Stimulated activated naive CD8-positive, alpha-beta T cell treated with anti-CD3 and anti-CD28 coated beads, Interleukin-15, Interleukin-2, amounts not matched to agents 100 ng/mL and 50 ng/mL, for 24 hours (primary cell): ENCODE measurements around the gene ERMP1.

Experiments used
- H3K27ac Mint-ChIP-seq: one replicate; pipeline ENCODE4 v1.8.0; 2021; ENCODE audit warnings: mild to moderate bottlenecking, mixed read lengths
- H3K27me3 Mint-ChIP-seq: one replicate; pipeline ENCODE4 v1.8.0; 2021; ENCODE audit warnings: mixed read lengths
- H3K36me3 Mint-ChIP-seq: one replicate; pipeline ENCODE4 v1.8.0; 2021; ENCODE audit warnings: low read depth, mixed read lengths
- H3K4me1 Mint-ChIP-seq: one replicate; pipeline ENCODE4 v1.8.0; 2021; ENCODE audit warnings: low read depth, mixed read lengths
- H3K4me3 Mint-ChIP-seq: one replicate; pipeline ENCODE4 v1.8.0; 2021; ENCODE audit warnings: mild to moderate bottlenecking, mixed read lengths
- H3K9me3 Mint-ChIP-seq: one replicate; pipeline ENCODE4 v1.8.0; 2021; ENCODE audit warnings: mixed read lengths

The ERMP1 gene

DNA sequence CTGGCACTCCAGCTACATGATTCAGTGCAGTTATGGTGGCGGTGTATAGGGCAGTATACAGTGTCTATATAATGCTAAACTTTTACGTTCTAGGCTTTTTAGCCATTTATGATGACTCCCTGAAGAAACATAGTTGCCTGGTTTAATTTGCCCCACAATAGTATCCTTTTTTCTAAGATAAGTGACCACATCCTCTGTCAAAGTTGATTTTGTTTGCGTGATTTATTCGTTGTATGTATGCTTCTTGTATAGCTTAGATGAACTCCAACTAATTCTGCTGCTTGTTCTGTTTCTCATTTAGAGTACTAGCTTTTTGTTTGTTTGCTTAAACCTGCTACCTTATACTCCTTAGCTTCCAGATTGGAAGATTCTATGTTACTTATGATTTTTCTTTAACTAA, 83.6 kb downstream of the ERMP1 start:
- H3K9me3 Mint-ChIP-seq: peaks cover 6% of the 10 kb centered on the region
- H3K27ac Mint-ChIP-seq: no peak overlapping the region
- H3K4me3 Mint-ChIP-seq: no peak overlapping the region
- no peaks in the 10 kb centered on the region for H3K27me3 Mint-ChIP-seq
- H3K4me1 Mint-ChIP-seq: peaks cover 12% of the 10 kb centered on the region
- H3K36me3 Mint-ChIP-seq: peaks cover 56% of the 10 kb centered on the region

DNA sequence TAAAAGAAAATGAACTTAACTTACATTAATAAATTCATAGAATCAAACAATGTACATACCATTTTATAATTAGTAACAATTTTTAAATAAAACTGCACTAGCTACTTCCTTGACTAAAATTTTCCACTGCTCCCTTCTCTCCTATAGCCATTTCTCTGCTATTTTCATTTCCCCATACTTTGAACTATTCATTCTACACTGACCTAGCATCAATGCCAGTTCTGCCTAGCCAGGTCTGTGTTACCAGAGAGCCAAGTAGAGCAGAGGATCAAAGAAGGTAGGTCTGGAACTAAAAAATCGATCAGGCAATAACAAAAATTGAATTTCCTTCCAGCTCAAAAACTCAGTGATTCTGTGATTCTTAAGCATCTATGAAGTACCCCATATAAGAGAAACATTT, 84.5 kb downstream of the ERMP1 start:
- Mint-ChIP-seq H3K36me3 (peaks cover 59% of the 10 kb centered on the region), H3K4me1 (peaks cover 12% of the 10 kb centered on the region), H3K9me3 (peaks cover 6% of the 10 kb centered on the region), H3K27me3 (no peaks in the 10 kb centered on the region), H3K4me3 (no peak overlapping the region), H3K27ac (peak overlapping the region; percentile 13)

GRCh38 chr9:5743109-5743508, 89.8 kb downstream of the ERMP1 start:
- Mint-ChIP-seq H3K36me3 (peaks cover 68% of the 10 kb centered on the region), H3K27me3 (no peaks in the 10 kb centered on the region), H3K27ac (no peak overlapping the region), H3K4me3 (no peak overlapping the region), H3K9me3 (peaks cover 2% of the 10 kb centered on the region), H3K4me1 (peaks cover 1% of the 10 kb centered on the region)

DNA sequence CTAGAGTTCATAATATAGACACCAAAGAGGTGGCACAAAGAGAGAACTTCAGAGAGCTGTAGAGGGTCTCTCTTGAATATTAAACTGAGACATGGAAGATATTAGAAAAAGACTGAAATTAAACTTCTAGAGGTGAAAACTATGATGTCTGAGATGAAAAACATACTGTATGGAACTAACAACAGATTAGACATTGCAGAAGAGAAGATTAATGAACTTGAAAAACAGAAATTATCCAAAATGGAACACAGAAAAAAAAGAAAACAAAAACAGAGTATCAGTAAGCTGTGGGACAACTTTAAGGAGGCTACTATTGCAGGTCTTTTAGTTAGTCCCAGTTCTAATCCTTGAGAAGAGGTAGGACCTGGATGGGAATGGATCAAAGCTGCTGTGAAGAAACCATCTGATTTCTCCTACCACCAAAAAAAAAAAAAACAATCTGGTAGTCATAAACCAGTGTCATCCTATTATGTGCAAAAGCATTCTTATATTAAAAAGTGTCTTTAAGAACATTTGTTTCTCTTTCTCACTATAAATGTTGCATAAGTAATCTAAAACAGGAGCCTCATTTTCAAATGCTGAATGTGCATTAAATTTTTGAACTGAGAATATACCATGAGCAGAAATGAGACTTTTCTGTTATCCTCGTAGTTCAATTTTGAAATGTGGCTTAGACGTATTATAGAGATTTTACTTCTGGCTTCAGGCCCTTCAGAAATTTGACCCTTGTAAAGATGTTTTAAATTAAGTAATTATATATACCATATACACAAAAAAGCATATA, 96.2 kb downstream of the ERMP1 start:
- Mint-ChIP-seq H3K9me3 (no peaks in the 10 kb centered on the region), H3K36me3 (peaks cover 61% of the 10 kb centered on the region), H3K27me3 (no peaks in the 10 kb centered on the region), H3K27ac (no peak overlapping the region), H3K4me1 (no peaks in the 10 kb centered on the region), H3K4me3 (no peak overlapping the region)

GRCh38 chr9:5735072-5735471, 97.8 kb downstream of the ERMP1 start:
- peaks cover 55% of the 10 kb centered on the region for H3K36me3 Mint-ChIP-seq
- no peaks in the 10 kb centered on the region for H3K27me3 Mint-ChIP-seq
- no peaks in the 10 kb centered on the region for H3K4me1 Mint-ChIP-seq
- no peaks in the 10 kb centered on the region for H3K9me3 Mint-ChIP-seq
- H3K27ac Mint-ChIP-seq: no peak overlapping the region
- H3K4me3 Mint-ChIP-seq: no peak overlapping the region
